HL-60 (cell line): ENCODE measurements around the gene ZFP3.
"Not testable (repeated sequence)": the region's sequence is repeated elsewhere in the genome, so short reads cannot be mapped to it uniquely, and the experiment has no call there.

Experiments used
- DNase-seq, 2 experiments: peaks; one replicate each; pipeline ENCODE4 v3.0.0-alpha.2; 2010 to 2020; ENCODE audit warnings: low read depth in 1 of 2, low spot score in 1 of 2
- H3K27ac ChIP-seq: fragments of 250-450 bp; sonication (Bioruptor Pico); replicated peaks from 2 replicates; pipeline ENCODE4 v1.5.1; 2020; ENCODE audit warnings: mild to moderate bottlenecking, moderate library complexity
- H3K27me3 ChIP-seq: fragments of 250-450 bp; sonication (Bioruptor Pico); 2 replicates; pipeline ENCODE4 v1.5.1; 2021; ENCODE audit warnings: mild to moderate bottlenecking, moderate library complexity; ENCODE audit not compliant: insufficient read depth, poor library complexity, severe bottlenecking
- H3K4me3 ChIP-seq: replicated peaks from 2 replicates; pipeline ENCODE4 v1.5.1; 2011; ENCODE audit warnings: mild to moderate bottlenecking, control low read depth, low read length; ENCODE audit not compliant: insufficient read depth
- CTCF ChIP-seq: IDR thresholded peaks from one replicate; pipeline ENCODE4 v1.5.1; 2011; ENCODE audit warnings: low read length, control low read depth, inconsistent platforms; ENCODE audit not compliant: insufficient read depth
- GABPA ChIP-seq: IDR thresholded peaks from 2 replicates; pipeline ENCODE4 v1.6.1; 2012; ENCODE audit warnings: low read depth
- POLR2AphosphoS5 ChIP-seq: IDR thresholded peaks from 2 replicates; pipeline ENCODE4 v1.6.1; 2012; ENCODE audit warnings: low read depth
- REST ChIP-seq: IDR thresholded peaks from 2 replicates; pipeline ENCODE4 v1.6.1; 2012; ENCODE audit warnings: low read depth; ENCODE audit not compliant: insufficient replicate concordance
- SPI1 ChIP-seq: IDR thresholded peaks from 2 replicates; pipeline ENCODE4 v1.6.1; 2012; ENCODE audit warnings: low read depth, mild to moderate bottlenecking, borderline replicate concordance

Gene ZFP3

GRCh38 chr17:5069724-5070123, 8.5 kb upstream of the ZFP3 start:
- DNase-seq = no peak
- TF ChIP-seq POLR2AphosphoS5 (no peak), SPI1 (no peak), CTCF (no peak), REST (no peak), GABPA (no peak)

GRCh38 chr17:5075472-5075871, 2.8 kb upstream of the ZFP3 start:
- not testable (repeated sequence) for H3K4me3 ChIP-seq, H3K27me3 ChIP-seq, H3K27ac ChIP-seq, DNase-seq

More at GRCh38 chr17:5069724-5070123, 8.5 kb upstream of the ZFP3 start:
- Histone ChIP-seq H3K27me3 (no peaks in the 10 kb centered on the region), H3K4me3 (no peak overlapping the region), H3K27ac (no peak overlapping the region)

GRCh38 chr17:5077275-5077674, 992 bp upstream of the ZFP3 start:
- not testable (repeated sequence) for H3K27ac ChIP-seq, H3K27me3 ChIP-seq, H3K4me3 ChIP-seq, DNase-seq

GRCh38 chr17:5077781-5078105, 524 bp upstream of the ZFP3 start:
- no peaks in the 10 kb centered on the region for H3K27me3 ChIP-seq
- DNase-seq = no peak
- no peak overlapping the region for H3K27ac ChIP-seq
- no peak overlapping the region for H3K4me3 ChIP-seq
- TF ChIP-seq CTCF = no peak
- TF ChIP-seq GABPA = no peak
- TF ChIP-seq REST = no peak

- DNase-seq = no peak
- TF ChIP-seq POLR2AphosphoS5 (no peak), SPI1 (no peak), GABPA (no peak), REST (no peak), CTCF (no peak)
- H3K27ac ChIP-seq = no peak overlapping the region
- H3K4me3 ChIP-seq = no peak overlapping the region
- H3K27me3 ChIP-seq = no peaks in the 10 kb centered on the region
These were observed 2.3 kb downstream of the ZFP3 start for GRCh38 chr17:5080591-5080990.
